DOHH2 (cell line): ENCODE results near the gene NRAP.

Experiments used
- CTCF ChIP-seq: fragments of 200-600 bp; sonication (generic); IDR thresholded peaks from one replicate; pipeline ENCODE4 v1.5.1; 2014; ENCODE audit warnings: antibody characterized with exemption, mild to moderate bottlenecking, low read depth, low read length; ENCODE audit not compliant: poor library complexity, severe bottlenecking
- EZH2phosphoT487 ChIP-seq: fragments of 200-600 bp; sonication (generic); IDR thresholded peaks from 2 replicates; pipeline ENCODE4 v1.6.1; 2017; ENCODE audit warnings: borderline replicate concordance, mild to moderate bottlenecking, antibody characterized with exemption, low read length, moderate library complexity, mixed read lengths

- TF ChIP-seq CTCF: no peak
- no peak for TF ChIP-seq EZH2phosphoT487
These were observed 73.3 kb downstream of the NRAP start for GRCh38 chr10:113590581-113590980.
